HG03457 (cell line): ENCODE results near the gene PYCARD.
"Not testable (repeated sequence)": the region's sequence is repeated elsewhere in the genome, so short reads cannot be mapped to it uniquely, and the experiment has no call there.

Experiments used
- ATAC-seq: cut with Tn5 transposase; IDR thresholded peaks from one replicate; pipeline ENCODE4 v1.9.1; 2021; ENCODE audit warnings: moderate number of reproducible peaks; ENCODE audit not compliant: unreplicated experiment

Gene PYCARD

DNA sequence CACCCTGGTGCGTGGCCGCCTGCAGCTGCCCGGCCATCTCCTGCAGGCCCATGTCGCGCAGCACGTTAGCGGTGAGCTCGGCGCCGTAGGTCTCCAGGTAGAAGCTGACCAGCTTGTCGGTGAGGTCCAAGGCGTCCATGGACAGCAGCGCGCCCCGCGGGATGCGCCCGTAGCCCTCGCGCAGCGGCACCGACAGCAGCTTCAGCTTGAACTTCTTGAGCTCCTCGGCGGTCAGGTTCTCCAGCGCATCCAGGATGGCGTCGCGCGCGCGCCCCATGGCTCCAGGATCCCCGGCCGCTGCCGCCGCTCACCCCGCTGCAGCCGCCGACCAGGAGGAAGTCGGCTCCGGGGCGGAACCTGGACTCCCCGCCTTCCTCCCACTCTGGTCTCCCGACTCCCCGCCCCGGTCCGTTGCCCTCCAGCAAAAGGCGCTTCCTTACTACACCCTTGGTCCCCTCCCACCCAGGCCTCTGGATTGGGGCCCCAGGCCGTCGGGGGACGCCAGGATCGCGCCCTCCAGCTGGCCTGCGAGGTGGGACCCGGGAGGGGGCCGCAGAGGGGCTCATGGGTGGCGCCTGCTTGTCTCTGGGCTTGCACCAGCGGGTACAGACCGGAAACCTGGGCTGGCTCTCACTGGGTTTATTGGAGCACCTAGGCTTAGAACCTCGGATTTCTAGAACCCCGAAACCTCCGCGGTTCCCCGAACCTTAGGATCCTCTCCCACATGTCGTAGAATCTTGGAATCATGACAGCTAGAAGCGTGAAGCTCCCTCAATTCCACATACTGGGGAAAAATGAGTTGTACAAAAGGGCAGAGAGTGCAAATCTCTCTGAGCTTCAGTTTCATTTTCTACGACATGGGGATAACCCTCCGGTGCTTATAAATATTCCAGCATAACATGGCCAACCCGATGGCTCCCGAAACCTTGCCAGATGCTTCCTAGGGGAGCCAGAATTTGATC, at the start of gene PYCARD:
TSS of gene PYCARD (minus strand) at position 347 of the 962 bp plus-strand sequence. CDS start at position 277, 70 bp downstream.
- no peak for ATAC-seq

DNA sequence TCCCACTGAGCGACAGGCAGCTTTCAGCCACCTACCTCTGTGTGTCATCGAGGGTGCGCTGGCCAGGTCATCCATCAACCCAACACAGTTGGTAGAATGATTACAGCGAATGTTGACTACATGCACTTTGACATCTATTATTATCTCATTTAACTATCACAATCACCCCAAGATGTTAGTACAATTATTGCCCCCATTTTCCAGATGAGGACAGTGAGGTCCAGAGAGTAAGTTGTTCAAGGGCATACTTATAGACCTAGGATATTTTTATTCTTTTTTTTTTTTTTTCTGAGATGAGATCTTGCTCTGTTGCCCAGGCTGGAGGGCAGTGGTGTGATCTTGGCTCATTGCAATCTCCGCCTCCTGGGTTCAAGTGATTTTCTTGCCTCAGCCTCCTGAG, 48.9 kb upstream of the PYCARD start:
- ATAC-seq: no peak

DNA sequence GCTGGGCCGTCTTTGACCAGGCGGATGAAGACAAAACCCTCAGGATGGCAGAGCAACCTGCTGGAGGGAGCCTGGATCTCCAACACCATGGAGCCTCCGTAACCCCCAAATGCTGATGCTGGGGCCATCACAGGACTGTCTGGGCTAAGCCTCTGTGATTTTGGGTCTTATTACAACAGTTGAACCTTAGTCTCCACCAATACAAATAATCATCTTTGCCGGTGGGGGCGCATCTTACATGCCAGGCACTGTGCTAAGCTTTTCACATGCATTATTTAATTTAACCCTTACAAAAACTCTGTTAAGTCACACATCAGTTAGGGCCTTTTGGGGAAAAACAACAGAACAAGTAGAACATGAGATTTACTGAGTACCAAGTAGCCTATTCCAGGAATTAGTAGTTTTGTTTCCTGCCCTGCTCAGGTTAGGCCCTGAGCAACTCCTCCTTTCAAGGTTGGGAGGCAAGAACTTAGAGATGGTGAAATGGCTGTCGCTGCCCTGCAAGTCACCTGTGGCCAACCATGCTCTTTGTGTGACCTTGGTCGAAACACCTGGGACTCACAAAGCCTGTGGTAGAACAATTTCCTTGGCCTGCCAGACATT, 48.3 kb upstream of the PYCARD start:
- no peak for ATAC-seq

DNA sequence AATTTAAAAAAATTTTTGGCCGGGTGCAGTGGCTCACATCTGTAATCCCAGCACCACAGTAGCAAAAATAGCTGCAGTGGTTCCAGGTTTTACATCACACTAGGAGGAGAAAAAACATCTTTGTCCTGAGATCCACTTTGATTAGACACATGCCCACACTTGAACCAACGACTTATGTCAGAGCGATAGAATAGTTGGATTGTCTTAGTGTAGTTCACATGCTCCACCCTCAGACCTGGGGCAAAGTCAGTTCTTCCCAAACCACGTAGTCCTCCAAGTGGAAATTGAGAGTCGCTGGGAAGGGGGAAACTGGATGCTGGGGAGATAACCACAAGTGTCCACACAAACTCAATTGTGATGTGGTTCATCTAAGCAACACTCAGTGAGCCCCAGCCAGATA, 45.8 kb upstream of the PYCARD start:
- ATAC-seq: no peak

DNA sequence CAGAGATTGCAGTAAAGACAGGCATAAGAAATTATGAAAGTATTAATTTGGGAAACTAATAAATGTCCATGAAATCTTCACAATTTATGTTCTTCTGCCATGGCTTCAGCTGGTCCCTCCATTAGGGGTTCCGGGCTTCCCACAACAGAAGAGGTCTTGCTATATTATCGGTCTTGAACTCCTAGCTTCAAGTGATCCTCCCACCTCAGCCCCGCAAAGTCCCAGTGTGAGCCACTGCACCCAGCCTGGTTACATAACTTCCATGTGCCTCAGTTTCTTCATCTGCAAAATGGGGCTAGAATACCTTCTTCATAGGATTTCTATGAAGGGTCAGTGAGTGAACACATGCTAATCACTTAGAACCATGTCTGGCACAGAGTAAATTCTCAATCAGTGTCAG, 43.7 kb upstream of the PYCARD start:
- no peak for ATAC-seq

- not testable (repeated sequence) for ATAC-seq
Measured at GRCh38 chr16:31245598-31245997, 43.0 kb upstream of the PYCARD start.

DNA sequence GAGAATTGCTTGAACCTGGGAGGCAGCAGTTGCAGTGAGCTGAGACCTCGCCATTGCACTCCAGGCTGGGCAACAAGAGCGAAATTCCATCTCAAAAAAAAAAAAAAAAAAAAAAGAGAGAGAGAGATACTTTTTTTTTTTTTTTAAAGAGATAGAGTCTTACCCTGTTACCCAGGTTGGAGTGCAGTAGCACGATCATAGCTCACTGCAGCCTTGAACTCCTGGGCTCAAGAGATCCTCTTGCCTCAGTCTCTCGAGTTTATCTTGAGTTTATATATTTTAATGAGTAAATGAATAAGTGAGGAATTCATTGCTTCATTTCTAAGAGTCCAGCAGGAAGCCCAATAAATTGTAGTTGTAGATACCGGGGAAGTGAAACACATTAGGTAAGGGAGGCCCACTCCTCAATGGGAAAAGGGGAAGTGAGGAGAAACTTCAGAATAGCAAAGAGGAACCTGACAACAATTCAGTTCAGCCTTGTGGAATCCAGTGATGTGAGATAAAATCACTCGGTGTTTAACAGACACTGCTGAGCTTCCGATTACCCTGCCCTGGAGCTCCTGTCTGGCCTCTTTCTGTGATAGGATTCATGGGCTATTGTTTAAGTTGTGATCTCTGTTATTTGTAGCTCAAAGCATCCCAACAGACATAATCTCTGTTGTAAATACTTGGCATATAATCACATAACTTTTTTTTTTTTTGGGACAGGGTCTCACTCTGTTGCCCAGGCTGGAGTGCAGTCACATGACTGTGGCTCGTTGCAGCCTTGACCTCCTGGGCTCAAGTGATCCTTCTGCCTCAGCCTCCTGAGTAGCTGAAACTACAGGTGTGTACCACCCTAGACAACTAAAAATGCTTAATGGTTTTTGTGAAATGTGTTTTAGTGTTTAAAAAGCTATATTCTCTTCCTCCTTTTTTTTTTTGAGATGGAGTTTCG, 41.4 kb upstream of the PYCARD start:
- no peak for ATAC-seq

DNA sequence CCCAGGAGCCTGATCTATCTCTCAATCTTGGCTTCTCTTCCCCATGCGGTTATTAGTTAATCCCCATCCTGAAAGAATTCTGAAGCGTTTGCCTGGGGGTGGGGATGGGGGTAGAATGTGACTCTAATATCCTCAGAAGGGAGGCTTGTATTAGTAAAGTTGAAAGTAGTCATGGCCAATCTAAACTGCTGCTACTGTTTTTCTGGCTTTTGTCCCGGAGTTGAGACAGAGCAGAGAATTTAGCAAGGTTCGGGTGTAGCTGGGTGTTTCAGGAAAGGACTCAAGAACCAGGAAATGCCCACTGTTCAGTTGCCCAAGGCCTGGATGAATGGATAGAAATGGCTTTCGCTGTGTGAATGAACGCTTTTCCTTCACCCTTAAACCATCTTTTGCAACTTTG, 39.6 kb upstream of the PYCARD start:
- no peak for ATAC-seq

- ATAC-seq: no peak
Measured at GRCh38 chr16:31238041-31238440, 35.5 kb upstream of the PYCARD start.

DNA sequence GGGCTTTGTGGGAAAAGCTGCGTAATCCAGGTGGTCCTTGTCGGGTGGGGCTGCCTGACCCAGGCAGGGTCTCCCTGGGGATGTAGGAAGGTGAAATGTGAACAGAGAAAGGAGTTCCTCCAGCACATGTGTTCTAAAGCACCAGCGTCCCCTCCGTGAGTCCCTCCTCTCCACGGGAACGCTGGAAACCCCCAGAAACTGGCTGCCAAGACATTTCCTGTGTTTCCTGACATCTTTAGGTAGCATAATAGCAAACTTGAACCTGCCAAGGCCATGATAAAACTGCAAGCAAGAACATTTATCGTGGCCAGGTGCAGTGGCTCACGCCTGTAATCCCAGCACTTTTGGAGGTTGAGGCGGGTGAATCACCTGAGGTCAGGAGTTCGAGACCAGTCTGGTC, 26.9 kb upstream of the PYCARD start:
- no peak for ATAC-seq

- ATAC-seq: no peak
Measured at GRCh38 chr16:31228206-31228605, 25.6 kb upstream of the PYCARD start.

GRCh38 chr16:31225193-31225592, 22.6 kb upstream of the PYCARD start:
- ATAC-seq: no peak

- no peak for ATAC-seq
Measured at GRCh38 chr16:31224092-31224955, 21.8 kb upstream of the PYCARD start.

DNA sequence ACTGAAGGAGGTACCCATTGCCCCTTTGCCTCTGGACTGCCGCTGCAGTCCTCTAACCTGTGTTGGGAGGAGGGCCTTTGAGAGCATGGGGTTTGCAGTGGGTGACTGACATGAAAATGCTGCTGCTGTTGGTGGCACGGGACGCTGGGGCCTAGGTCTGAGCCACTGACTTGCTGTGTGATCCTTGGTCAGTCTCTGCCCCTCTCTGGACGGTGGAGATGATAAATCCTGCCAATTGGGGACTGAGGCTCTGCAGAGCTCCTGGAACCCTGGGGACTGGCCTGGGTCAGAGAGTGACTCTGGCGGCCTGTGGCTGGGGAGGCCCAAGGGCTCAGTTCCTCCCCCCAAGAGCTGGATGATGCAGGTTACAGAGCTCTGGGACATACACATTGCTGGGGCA, 20.5 kb upstream of the PYCARD start:
- ATAC-seq: no peak

DNA sequence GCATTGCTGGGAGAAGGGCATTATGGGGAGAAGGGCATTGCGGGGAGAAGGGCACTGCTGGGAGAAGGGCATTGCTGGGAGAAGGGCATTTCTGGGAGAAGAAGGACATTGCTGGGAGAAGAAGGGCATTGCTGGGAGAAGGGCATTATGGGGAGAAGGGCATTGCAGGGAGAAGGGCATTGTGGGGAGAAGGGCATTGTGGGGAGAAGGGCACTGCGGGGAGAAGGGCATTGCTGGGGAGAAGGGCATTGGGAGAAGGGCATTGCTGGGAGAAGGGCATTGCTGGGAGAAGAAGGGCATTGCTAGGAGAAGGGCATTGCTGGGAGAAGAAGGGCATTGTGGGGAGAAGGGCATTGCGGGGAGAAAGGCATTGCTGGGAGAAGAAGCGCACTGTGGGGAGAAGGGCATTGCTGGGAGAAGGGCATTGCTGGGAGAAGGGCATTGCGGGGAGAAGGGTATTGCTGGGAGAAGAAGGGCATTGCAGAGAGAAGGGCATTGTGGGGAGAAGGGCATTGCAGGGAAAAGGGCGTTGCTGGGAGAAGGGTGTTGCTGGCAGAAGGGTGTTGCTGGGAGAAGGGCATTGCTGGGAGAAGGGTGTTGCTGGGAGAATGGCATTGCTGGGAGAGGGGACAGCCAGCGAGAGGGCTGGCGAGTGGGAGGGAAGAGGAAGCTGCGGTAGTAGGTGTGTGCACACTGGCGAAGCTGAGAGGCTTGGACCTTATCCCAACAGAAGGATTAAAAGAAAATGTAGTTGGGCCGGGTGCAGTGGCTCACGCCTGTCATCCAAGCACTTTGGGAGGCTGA, 19.0 kb upstream of the PYCARD start:
- no peak for ATAC-seq

GRCh38 chr16:31219154-31219741, 16.7 kb upstream of the PYCARD start:
- no peak for ATAC-seq

GRCh38 chr16:31217136-31217530, 14.6 kb upstream of the PYCARD start:
- no peak for ATAC-seq

DNA sequence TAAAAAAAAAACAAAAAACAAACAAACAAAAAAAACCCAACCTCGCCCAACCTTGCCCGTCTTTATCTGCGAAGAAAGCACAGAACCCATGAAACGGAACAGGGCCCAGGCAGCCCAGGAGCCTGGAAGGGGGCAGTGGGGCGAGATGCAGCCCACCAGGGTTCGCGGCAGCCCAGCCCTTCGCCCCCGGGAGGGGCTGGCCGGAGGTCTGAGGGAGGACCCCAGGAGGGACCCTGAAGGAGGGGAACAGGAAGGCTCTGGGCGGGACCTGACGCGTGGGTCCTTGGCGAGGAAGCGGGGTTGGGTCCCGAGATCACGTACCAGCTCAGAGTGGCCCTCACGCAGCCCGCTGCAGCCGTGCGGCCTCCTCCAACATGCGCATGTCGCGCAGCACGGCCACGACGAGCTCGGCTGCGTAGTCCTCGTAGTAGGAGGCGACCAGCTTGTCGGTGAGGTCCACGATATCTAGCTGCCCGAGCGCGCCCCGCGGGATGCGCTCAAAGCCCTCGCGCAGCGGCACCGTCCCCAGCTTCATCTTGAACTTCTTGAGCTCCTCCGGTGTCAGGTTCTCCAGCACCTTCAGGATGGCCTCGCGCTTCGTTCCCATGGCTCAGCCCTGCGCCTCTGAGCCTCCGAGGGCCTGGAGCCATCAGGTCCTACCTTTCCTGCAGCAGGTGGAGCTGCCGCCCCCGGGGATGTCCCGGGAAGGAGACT, 14.0 kb upstream of the PYCARD start, which contains the start of gene PYDC1:
TSS of gene PYDC1 (minus strand) at position 714 of the 714 bp plus-strand sequence. CDS start at position 607, 107 bp downstream.
- ATAC-seq: no peak
